Measurements from ENCODE around the gene MEMO1. TPM values are rescaled to one million over a fixed set of nuclear protein-coding genes. Genes with fewer than 3 reads are reported as not detected.

MEMO1 gene
- total RNA-seq, 1 donor from 2014 or later: 59.6 TPM

GRCh38 chr2:31947871-31948270 lies 62.9 kb downstream of the MEMO1 start:
- Mint-ChIP-seq H3K4me3 (ENCODE audit: unreplicated experiment) (no peak overlapping the region), H3K36me3 (ENCODE audit: low read depth, unreplicated experiment) (no peaks in the 10 kb centered on the region), H3K4me1 (ENCODE audit: unreplicated experiment) (peaks cover 12% of the 10 kb centered on the region), H3K9me3 (ENCODE audit: unreplicated experiment) (no peaks in the 10 kb centered on the region), H3K27ac (ENCODE audit: unreplicated experiment) (no peak overlapping the region), H3K27me3 (ENCODE audit: unreplicated experiment) (no peaks in the 10 kb centered on the region)
- TF ChIP-seq CTCF (IDR thresholded peaks at IDR 0.05; ENCODE audit: unreplicated experiment): no peak
- no peak for DNase-seq (ENCODE audit: low spot score)

- Mint-ChIP-seq H3K4me3 (ENCODE audit: unreplicated experiment) (no peak overlapping the region), H3K27me3 (ENCODE audit: unreplicated experiment) (no peaks in the 10 kb centered on the region), H3K27ac (ENCODE audit: unreplicated experiment) (no peak overlapping the region), H3K9me3 (ENCODE audit: unreplicated experiment) (no peaks in the 10 kb centered on the region), H3K36me3 (ENCODE audit: low read depth, unreplicated experiment) (no peaks in the 10 kb centered on the region), H3K4me1 (ENCODE audit: unreplicated experiment) (peaks cover 12% of the 10 kb centered on the region)
- TF ChIP-seq CTCF (IDR thresholded peaks at IDR 0.05; ENCODE audit: unreplicated experiment): no peak
- DNase-seq (ENCODE audit: low spot score): no peak
Measured at GRCh38 chr2:31946838-31947237, 64.0 kb downstream of the MEMO1 start.

DNA sequence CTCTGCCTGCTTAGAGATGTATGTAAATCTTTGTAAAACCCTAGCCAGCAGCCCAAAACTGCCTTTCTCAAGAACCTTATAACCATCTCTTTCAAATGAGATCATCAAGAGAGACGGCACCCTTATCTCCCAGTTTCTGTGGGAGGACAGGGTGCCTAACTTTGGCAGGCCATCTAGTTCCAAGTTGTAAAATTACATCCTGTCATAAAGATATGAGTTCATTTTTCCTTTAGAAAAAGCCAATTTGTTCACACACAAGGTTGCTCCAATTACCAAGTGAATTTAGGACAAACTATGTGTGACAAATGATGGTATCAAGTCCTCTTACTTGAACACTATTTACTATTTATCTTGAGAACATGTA lies 65.3 kb downstream of the MEMO1 start:
- no peak overlapping the region for H3K27ac Mint-ChIP-seq (ENCODE audit: unreplicated experiment)
- DNase-seq (ENCODE audit: low spot score): no peak
- no peak overlapping the region for H3K4me3 Mint-ChIP-seq (ENCODE audit: unreplicated experiment)
- no peaks in the 10 kb centered on the region for H3K9me3 Mint-ChIP-seq (ENCODE audit: unreplicated experiment)
- H3K4me1 Mint-ChIP-seq (ENCODE audit: unreplicated experiment): peaks cover 12% of the 10 kb centered on the region
- no peaks in the 10 kb centered on the region for H3K36me3 Mint-ChIP-seq (ENCODE audit: low read depth, unreplicated experiment)
- H3K27me3 Mint-ChIP-seq (ENCODE audit: unreplicated experiment): no peaks in the 10 kb centered on the region
- no peak for TF ChIP-seq CTCF (IDR thresholded peaks at IDR 0.05; ENCODE audit: unreplicated experiment)

DNA sequence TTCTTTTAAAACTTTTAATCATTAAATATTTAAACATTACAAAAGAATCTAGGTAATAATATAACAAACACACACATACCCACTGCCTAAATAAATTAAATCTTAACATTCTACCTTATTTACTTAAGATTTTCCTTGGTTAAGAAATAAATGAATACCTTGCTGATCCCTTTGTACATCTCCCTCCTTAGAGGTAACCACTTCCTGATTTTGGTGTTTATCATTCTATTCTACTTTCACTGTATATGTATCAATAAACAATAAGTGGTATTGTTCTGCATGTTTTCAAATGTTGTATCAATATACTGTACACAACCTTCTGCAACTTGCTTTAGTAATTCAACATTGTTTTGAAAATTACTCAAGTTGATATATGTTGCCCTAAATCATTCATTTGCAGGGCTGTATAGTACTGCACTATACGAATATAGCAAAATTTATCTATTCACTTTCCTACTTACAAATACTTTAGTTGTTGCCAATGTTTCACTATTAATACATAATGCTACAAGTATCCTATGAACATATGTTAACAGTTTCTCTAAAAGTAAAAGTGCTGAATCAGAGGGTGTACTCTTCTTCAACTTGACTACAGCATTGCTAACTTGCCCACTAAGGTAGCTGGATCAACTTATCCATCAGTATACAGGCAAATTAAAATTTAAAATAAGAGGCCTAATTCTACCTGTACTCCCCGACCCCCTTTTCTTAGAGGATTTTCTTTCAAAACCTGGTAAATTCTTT lies 65.8 kb downstream of the MEMO1 start:
- no peak for DNase-seq (ENCODE audit: low spot score)
- TF ChIP-seq CTCF (IDR thresholded peaks at IDR 0.05; ENCODE audit: unreplicated experiment): no peak
- Mint-ChIP-seq H3K4me1 (ENCODE audit: unreplicated experiment) (peaks cover 12% of the 10 kb centered on the region), H3K9me3 (ENCODE audit: unreplicated experiment) (no peaks in the 10 kb centered on the region), H3K4me3 (ENCODE audit: unreplicated experiment) (no peak overlapping the region), H3K27ac (ENCODE audit: unreplicated experiment) (no peak overlapping the region), H3K36me3 (ENCODE audit: low read depth, unreplicated experiment) (no peaks in the 10 kb centered on the region), H3K27me3 (ENCODE audit: unreplicated experiment) (no peaks in the 10 kb centered on the region)

- Mint-ChIP-seq H3K4me1 (ENCODE audit: unreplicated experiment) (peaks cover 12% of the 10 kb centered on the region), H3K4me3 (ENCODE audit: unreplicated experiment) (no peak overlapping the region), H3K27me3 (ENCODE audit: unreplicated experiment) (no peaks in the 10 kb centered on the region), H3K27ac (ENCODE audit: unreplicated experiment) (no peak overlapping the region), H3K9me3 (ENCODE audit: unreplicated experiment) (no peaks in the 10 kb centered on the region), H3K36me3 (ENCODE audit: low read depth, unreplicated experiment) (no peaks in the 10 kb centered on the region)
- DNase-seq (ENCODE audit: low spot score): no peak
- no peak for TF ChIP-seq CTCF (IDR thresholded peaks at IDR 0.05; ENCODE audit: unreplicated experiment)
Measured at GRCh38 chr2:31943636-31944225, 67.1 kb downstream of the MEMO1 start.
